ENCODE measurements around the gene ZNF282. TPM values are rescaled to one million over a fixed set of nuclear protein-coding genes. Genes with fewer than 3 reads are reported as not detected.

ZNF282 gene
- total RNA-seq, 1 donor from 2014 or later: 23.2 TPM

DNA sequence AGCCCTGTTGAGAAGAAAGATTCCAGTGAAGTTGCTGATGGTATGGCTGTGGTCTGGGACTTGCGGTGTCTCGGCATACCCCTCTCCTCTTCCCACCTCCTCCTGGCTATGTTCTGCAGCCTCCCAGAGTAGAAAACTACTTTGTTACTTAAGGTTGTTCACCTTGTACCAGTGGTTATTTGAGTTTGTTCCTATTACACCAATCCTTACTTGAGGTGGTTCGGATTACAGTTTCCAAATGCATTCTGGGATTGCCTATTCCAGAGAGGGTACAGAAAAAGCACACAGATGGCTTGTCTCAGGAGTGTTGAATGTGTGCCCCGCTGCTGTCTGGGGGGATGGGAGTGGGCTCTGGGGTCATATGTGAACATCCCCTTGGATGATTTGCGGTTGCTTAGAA is 59.8 kb downstream of the ZNF282 start:
- no peak overlapping the region for H3K4me3 ChIP-seq (ENCODE audit: low read depth, low read length)
- no peak for TF ChIP-seq CTCF (IDR thresholded peaks at IDR 0.05; ENCODE audit: insufficient read depth, low read length, severe bottlenecking)
- H3K36me3 ChIP-seq (ENCODE audit: control insufficient read depth, insufficient read depth, low read length): peaks cover 14% of the 10 kb centered on the region
- H3K27me3 ChIP-seq (ENCODE audit: control insufficient read depth, insufficient read depth, low read length): no peaks in the 10 kb centered on the region
- DNase-seq (ENCODE audit: low read depth) (no peak), FAIRE-seq (no peak)

DNA sequence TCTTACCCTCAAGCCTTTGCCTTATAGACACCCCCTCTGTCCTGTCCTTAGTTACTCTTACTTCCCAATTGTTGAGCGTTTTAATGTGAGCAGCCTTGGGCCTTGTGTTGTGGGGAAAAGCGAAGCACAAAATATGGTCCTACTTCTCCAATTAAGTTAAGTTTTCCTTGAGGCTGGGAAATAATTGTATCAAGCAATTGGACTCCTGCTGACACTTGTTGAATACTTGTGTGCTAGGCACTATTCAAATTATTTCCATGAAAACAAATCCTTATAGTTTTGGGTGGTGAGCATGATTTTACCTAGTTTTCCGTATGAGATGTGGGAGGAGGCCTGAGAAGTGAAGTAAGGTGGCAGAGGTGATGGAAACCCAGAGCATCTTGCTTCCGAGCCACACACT is 61.2 kb downstream of the ZNF282 start:
- no peak for FAIRE-seq
- H3K36me3 ChIP-seq (ENCODE audit: control insufficient read depth, insufficient read depth, low read length): peaks cover 11% of the 10 kb centered on the region
- DNase-seq (ENCODE audit: low read depth): no peak
- no peak overlapping the region for H3K4me3 ChIP-seq (ENCODE audit: low read depth, low read length)
- H3K27me3 ChIP-seq (ENCODE audit: control insufficient read depth, insufficient read depth, low read length): no peaks in the 10 kb centered on the region
- TF ChIP-seq CTCF (IDR thresholded peaks at IDR 0.05; ENCODE audit: insufficient read depth, low read length, severe bottlenecking): no peak

- Histone ChIP-seq H3K36me3 (ENCODE audit: control insufficient read depth, insufficient read depth, low read length) (peaks cover 10% of the 10 kb centered on the region), H3K27me3 (ENCODE audit: control insufficient read depth, insufficient read depth, low read length) (no peaks in the 10 kb centered on the region), H3K4me3 (ENCODE audit: low read depth, low read length) (no peak overlapping the region)
- TF ChIP-seq CTCF (IDR thresholded peaks at IDR 0.05; ENCODE audit: insufficient read depth, low read length, severe bottlenecking): no peak
- FAIRE-seq (no peak), DNase-seq (ENCODE audit: low read depth) (peak; percentile 80)
Measured at GRCh38 chr7:149257146-149257545, 61.8 kb downstream of the ZNF282 start.

- Histone ChIP-seq H3K27me3 (ENCODE audit: control insufficient read depth, insufficient read depth, low read length) (no peaks in the 10 kb centered on the region), H3K4me3 (ENCODE audit: low read depth, low read length) (peak overlapping the region; percentile 55), H3K36me3 (ENCODE audit: control insufficient read depth, insufficient read depth, low read length) (peaks cover 7% of the 10 kb centered on the region)
- no peak for TF ChIP-seq CTCF (IDR thresholded peaks at IDR 0.05; ENCODE audit: insufficient read depth, low read length, severe bottlenecking)
- peak; percentile 80 for DNase-seq (ENCODE audit: low read depth)
- FAIRE-seq: no peak
Measured at GRCh38 chr7:149261316-149261828, 66.0 kb downstream of the ZNF282 start.

DNA sequence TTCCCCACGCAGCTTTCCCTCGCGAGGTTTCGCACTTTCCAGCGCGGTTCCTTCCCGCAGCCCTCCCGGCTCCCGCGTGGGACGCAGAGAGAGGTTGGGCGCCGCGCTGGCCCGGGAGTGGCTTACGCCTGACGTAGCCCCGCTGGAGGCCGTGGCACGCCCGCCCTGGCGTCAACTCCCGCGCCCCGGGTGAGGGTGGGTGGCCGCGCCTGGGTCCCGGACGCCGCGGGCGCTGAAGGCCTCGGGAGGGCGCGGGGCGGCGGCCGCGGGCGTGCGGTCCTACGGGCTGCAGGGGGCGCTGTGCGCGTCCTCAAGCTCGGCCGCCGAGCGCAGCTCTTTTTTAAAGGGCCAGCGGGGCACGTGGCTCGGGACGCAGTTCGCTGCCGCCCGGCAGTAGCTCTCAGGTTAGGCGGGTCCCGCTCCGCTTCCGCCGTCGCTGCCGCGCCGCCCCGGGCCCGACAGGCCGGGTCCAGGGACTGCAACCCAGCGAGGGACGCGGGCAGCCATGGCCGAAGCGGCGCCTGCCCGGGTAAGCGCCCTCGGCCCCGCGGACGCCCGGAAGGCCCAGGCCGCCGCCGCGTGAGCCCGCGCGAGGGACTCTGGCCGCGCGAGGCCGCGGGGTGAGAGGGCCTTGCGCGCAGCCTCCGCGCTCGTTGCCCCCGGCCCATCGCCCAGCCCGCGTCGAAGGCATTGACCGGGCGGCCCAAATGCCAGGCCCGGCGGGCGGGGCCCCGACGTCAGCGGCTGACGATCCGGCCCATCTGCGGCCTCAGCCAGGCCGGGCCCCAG is 66.7 kb downstream of the ZNF282 start, which contains the start of gene ZNF783:
ZNF783 (plus strand) TSS at position 368 of the 789 bp plus-strand sequence; CDS start at position 506, 138 bp downstream.
- peak within 1 kb of the TSS; percentile 55 for H3K4me3 ChIP-seq (ENCODE audit: low read depth, low read length)
- no peaks in the 10 kb centered on the region for H3K27me3 ChIP-seq (ENCODE audit: control insufficient read depth, insufficient read depth, low read length)
- TF ChIP-seq CTCF (IDR thresholded peaks at IDR 0.05; ENCODE audit: insufficient read depth, low read length, severe bottlenecking): peak; percentile 73
- DNase-seq (ENCODE audit: low read depth) (peak; percentile 65), FAIRE-seq (no peak)
- H3K36me3 ChIP-seq (ENCODE audit: control insufficient read depth, insufficient read depth, low read length): peaks cover 13% of the 10 kb centered on the region
